SU-DHL-6 (cell line): ENCODE results near the gene SPX.

Source experiments
- H2AFZ ChIP-seq: fragments of 200-600 bp; sonication (generic); 2 replicates; pipeline ENCODE4 v1.6.1; 2014; ENCODE audit warnings: low read depth, mild to moderate bottlenecking, moderate library complexity, mixed read lengths, antibody characterized with exemption, low read length; ENCODE audit not compliant: severe bottlenecking
- H3F3A ChIP-seq: fragments of 200-600 bp; shearing (Covaris generic); 2 replicates; pipeline ENCODE4 v1.6.0; 2016; ENCODE audit warnings: antibody characterized with exemption, mild to moderate bottlenecking; ENCODE audit not compliant: insufficient read depth
- H3K27ac ChIP-seq: fragments of 200-600 bp; sonication (generic); 2 replicates; pipeline ENCODE4 v1.5.1; 2016; ENCODE audit warnings: low read depth, mild to moderate bottlenecking, low read length, moderate library complexity, mixed read lengths
- H3K27me3 ChIP-seq: fragments of 200-600 bp; sonication (generic), shearing (Covaris generic); 2 replicates; pipeline ENCODE4 v1.6.0; 2014; ENCODE audit warnings: mild to moderate bottlenecking, low read length
- H3K36me3 ChIP-seq: fragments of 200-600 bp; sonication (generic); 2 replicates; pipeline ENCODE4 v1.6.1; 2014; ENCODE audit warnings: mild to moderate bottlenecking, low read length, mixed read lengths
- H3K4me2 ChIP-seq: fragments of 300-600, 200-600 bp; shearing (Covaris generic), sonication (generic); 2 replicates; pipeline ENCODE4 v1.6.0; 2014; ENCODE audit warnings: low read length, low read depth, mild to moderate bottlenecking; ENCODE audit not compliant: poor library complexity, severe bottlenecking
- H3K4me3 ChIP-seq: fragments of 200-600 bp; sonication (generic); 2 replicates; pipeline ENCODE4 v1.5.1; 2014; ENCODE audit warnings: antibody characterized with exemption, low read length, mild to moderate bottlenecking, mixed read lengths; ENCODE audit not compliant: insufficient read depth, poor library complexity, severe bottlenecking
- H3K79me2 ChIP-seq: fragments of 200-600 bp; sonication (generic); 2 replicates; pipeline ENCODE4 v1.6.1; 2014; ENCODE audit warnings: mild to moderate bottlenecking, low read length, moderate library complexity; ENCODE audit not compliant: insufficient read depth
- H3K9ac ChIP-seq: fragments of 200-600 bp; sonication (generic); 2 replicates; pipeline ENCODE4 v1.7.0; 2014; ENCODE audit warnings: mild to moderate bottlenecking, low read length
- H3K9me2 ChIP-seq: fragments of 200-600 bp; sonication (generic); replicated peaks from 2 replicates; pipeline ENCODE4 v1.6.1; 2014; ENCODE audit warnings: low read length; ENCODE audit not compliant: insufficient read depth
- H3K9me3 ChIP-seq: fragments of 200-600 bp; sonication (generic); 2 replicates; pipeline ENCODE4 v1.6.1; 2014; ENCODE audit warnings: low read length, mixed read lengths; ENCODE audit not compliant: insufficient read depth
- H4K20me1 ChIP-seq: fragments of 200-600 bp; sonication (generic); 2 replicates; pipeline ENCODE4 v1.6.1; 2014; ENCODE audit warnings: low read depth, mild to moderate bottlenecking, antibody characterized with exemption, low read length, moderate library complexity, mixed read lengths
- EZH2phosphoT487 ChIP-seq: fragments of 200-600 bp; sonication (generic), shearing (Covaris generic); conservative IDR thresholded peaks from 2 replicates; pipeline ENCODE4 v1.6.1; 2018; ENCODE audit warnings: mild to moderate bottlenecking, antibody characterized with exemption, low read length, moderate library complexity, mixed read lengths
- TF ChIP-seq, protein P1 (sequence below): fragments of 200-600 bp; sonication (generic); IDR thresholded peaks from one replicate; pipeline ENCODE4 v1.5.1; 2017; ENCODE audit warnings: antibody characterized with exemption, mild to moderate bottlenecking, low read length, moderate library complexity; ENCODE audit not compliant: insufficient read depth, poor library complexity, severe bottlenecking

Gene SPX

DNA sequence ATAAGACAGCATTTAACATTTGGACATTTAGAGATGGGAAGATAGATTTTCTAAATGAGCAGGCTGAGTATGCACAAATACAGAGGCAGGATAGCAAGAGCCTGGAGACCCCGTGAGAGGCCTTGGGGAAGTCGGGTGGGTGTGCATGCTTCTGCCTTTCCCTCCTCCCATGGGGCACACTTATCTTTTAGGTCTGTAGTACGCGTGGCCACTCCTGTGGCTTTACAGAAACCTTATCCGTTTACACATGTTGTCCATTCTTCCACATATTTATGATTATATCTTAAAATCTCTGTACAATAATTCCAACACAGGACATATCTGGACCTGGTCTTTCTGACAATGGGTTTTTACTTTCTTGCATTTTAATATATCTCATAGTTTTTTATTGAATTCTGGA, 45.0 kb downstream of the SPX start:
- Histone ChIP-seq H3K9me2 (no peaks in the 10 kb centered on the region), H3K79me2 (no peaks in the 10 kb centered on the region)
- TF ChIP-seq, protein P1, sequence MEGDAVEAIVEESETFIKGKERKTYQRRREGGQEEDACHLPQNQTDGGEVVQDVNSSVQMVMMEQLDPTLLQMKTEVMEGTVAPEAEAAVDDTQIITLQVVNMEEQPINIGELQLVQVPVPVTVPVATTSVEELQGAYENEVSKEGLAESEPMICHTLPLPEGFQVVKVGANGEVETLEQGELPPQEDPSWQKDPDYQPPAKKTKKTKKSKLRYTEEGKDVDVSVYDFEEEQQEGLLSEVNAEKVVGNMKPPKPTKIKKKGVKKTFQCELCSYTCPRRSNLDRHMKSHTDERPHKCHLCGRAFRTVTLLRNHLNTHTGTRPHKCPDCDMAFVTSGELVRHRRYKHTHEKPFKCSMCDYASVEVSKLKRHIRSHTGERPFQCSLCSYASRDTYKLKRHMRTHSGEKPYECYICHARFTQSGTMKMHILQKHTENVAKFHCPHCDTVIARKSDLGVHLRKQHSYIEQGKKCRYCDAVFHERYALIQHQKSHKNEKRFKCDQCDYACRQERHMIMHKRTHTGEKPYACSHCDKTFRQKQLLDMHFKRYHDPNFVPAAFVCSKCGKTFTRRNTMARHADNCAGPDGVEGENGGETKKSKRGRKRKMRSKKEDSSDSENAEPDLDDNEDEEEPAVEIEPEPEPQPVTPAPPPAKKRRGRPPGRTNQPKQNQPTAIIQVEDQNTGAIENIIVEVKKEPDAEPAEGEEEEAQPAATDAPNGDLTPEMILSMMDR = no peak
- no peak for TF ChIP-seq EZH2phosphoT487

DNA sequence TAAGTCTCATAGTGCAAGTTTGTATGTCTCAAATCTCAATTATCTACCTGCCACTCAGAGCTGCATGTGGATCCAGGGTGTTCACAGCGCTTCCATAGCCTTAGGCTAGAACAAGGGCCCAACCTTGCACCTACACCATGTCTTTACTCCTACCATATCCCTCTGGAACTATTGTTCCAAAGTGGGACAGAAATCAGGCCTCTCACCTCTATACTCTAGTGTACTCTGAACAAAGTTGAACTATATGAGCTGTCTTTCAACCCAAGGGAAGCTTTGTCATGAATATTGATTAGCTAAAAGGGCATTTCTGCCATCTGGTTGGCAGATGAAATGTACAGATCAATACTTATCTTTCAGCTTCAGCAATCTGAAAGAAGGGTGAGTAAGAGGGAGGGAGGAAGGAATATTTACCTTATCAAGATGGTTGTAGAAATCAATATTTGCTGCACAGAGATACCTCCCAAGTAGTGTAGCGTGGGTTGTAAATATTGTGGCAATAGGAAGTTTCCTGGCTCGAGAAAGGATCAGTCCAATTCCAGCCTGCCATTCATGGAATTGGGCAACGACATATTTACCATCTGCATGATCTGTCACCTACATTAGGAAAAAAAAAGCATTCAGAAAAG, 47.8 kb downstream of the SPX start:
- Histone ChIP-seq H3K36me3 (no peaks in the 10 kb centered on the region), H3K4me3 (no peak overlapping the region), H3K27ac (no peak overlapping the region), H3K9me3 (no peaks in the 10 kb centered on the region), H4K20me1 (no peaks in the 10 kb centered on the region), H2AFZ (no peak overlapping the region), H3K4me2 (no peak overlapping the region), H3K9me2 (no peaks in the 10 kb centered on the region), H3F3A (no peaks in the 10 kb centered on the region; the same call in 1 of the 2 replicates), H3K27me3 (0 out of 2 replicates have a peak, but pooled peaks cover 2% of the 10 kb centered on the region), H3K9ac (no peak overlapping the region), H3K79me2 (no peaks in the 10 kb centered on the region)
- no peak for TF ChIP-seq EZH2phosphoT487
- TF ChIP-seq, protein P1 = no peak

More for the DNA sequence above, 45.0 kb downstream of the SPX start:
- no peaks in the 10 kb centered on the region; the same call in 1 of the 2 replicates for H3F3A ChIP-seq
- no peak overlapping the region for H3K4me3 ChIP-seq
- H3K4me2 ChIP-seq = no peak overlapping the region
- H3K9me3 ChIP-seq = no peaks in the 10 kb centered on the region
- no peaks in the 10 kb centered on the region for H3K36me3 ChIP-seq
- no peaks in the 10 kb centered on the region for H3K27me3 ChIP-seq
- no peak overlapping the region for H2AFZ ChIP-seq
- H3K27ac ChIP-seq = no peak overlapping the region
- no peaks in the 10 kb centered on the region for H4K20me1 ChIP-seq
- no peak overlapping the region for H3K9ac ChIP-seq

DNA sequence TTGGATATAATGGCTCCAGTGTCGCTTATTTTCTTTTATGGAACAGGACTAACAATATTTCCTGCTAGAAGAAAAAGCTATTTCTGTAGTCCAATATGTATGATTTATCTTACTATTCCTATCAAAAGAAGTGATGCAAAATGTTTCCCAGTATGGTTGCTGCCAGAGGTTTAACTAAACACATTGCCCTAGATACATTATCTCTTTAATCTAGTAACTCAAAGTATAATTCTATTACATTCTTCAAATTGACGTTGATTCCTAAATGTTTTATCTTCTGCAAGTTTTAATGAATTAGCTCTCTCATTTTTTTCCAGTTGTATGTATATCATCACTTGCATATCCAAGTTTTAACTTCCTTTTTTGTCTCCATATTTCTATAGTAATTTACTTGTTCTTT, 50.3 kb downstream of the SPX start:
- 0 out of 2 replicates have a peak, but pooled peaks cover 2% of the 10 kb centered on the region for H3K27me3 ChIP-seq
- no peak overlapping the region for H3K4me2 ChIP-seq
- H3K27ac ChIP-seq = no peak overlapping the region
- H3K4me3 ChIP-seq = no peak overlapping the region
- no peaks in the 10 kb centered on the region for H3K79me2 ChIP-seq
- no peaks in the 10 kb centered on the region; the same call in 1 of the 2 replicates for H3F3A ChIP-seq
- TF ChIP-seq, protein P1 = no peak
- TF ChIP-seq EZH2phosphoT487 = no peak
- no peaks in the 10 kb centered on the region for H4K20me1 ChIP-seq
- H3K9me3 ChIP-seq = no peaks in the 10 kb centered on the region
- no peaks in the 10 kb centered on the region for H3K9me2 ChIP-seq
- H2AFZ ChIP-seq = no peak overlapping the region
- no peak overlapping the region for H3K9ac ChIP-seq
- no peaks in the 10 kb centered on the region for H3K36me3 ChIP-seq
